ENCODE data around the gene ICE2.

- TF ChIP-seq CTCF (IDR thresholded peaks at IDR 0.05; ENCODE audit: low read length) (no peak), EZH2 (optimal IDR thresholded peaks at IDR 0.05; ENCODE audit: low read depth, low read length) (no peak), EZH2phosphoT487 (IDR thresholded peaks at IDR 0.05; ENCODE audit: low read length) (no peak)
Measured at GRCh38 chr15:60441331-60441730, 37.6 kb downstream of the ICE2 start.
